Stomach (tissue), 4 donors: ENCODE data around the gene UGT1A6.

ENCODE experiments used
- CTCF ChIP-seq, 7 experiments: fragments of 450-650 bp in 4 of 7; fragments of 200-600 bp in 3 of 7; sonication (generic) in 3 of 7; IDR thresholded peaks; one replicate each; pipeline ENCODE4 v1.5.1; 2016 to 2019; ENCODE audit warnings: antibody characterized with exemption in 7 of 7, control low read depth in 2 of 7, mild to moderate bottlenecking in 1 of 7
- EP300 ChIP-seq: sonication (generic); formaldehyde crosslinking; IDR thresholded peaks from one replicate; pipeline ENCODE4 v1.6.1; 2017; ENCODE audit warnings: antibody characterized with exemption
- POLR2AphosphoS5 ChIP-seq, 3 donors: sonication (generic); formaldehyde crosslinking; IDR thresholded peaks; one replicate each; pipeline ENCODE4 v1.6.1; 2016; ENCODE audit warnings: antibody characterized with exemption in 3 of 3

- TF ChIP-seq CTCF (IDR thresholded peaks at IDR 0.05) (no peak), EP300 (no peak), POLR2AphosphoS5 (IDR thresholded peaks at IDR 0.05) (no peak)
Observed at GRCh38 chr2:233817361-233817911, 124.7 kb downstream of the UGT1A6 start.
